Gastroesophageal sphincter (tissue), 4 donors: Measurements from ENCODE around the gene AP2B1. TPM values are rescaled to one million over a fixed set of nuclear protein-coding genes. Genes with fewer than 3 reads are reported as not detected.

Source experiments
- ATAC-seq: fragments of 150-250 bp; one replicate; pipeline ENCODE4 v1.9.1; 2016; ENCODE audit warnings: mild to moderate bottlenecking, moderate library complexity
- H3K27ac ChIP-seq, 4 donors: fragments of 200-600 bp; sonication (generic) in 3 of 4; 1 replicate in 3 of 4; 2 replicates in 1 of 4; pipeline ENCODE4 v1.5.1; 2016 to 2019
- H3K27me3 ChIP-seq: fragments of 200-600 bp; sonication (generic); one replicate; pipeline ENCODE4 v1.5.1; 2019
- H3K36me3 ChIP-seq, 2 donors: fragments of 200-600 bp; sonication (generic); one replicate each; pipeline ENCODE4 v1.5.1; 2019; ENCODE audit warnings: control low read depth in 1 of 2
- H3K4me1 ChIP-seq, 3 donors: fragments of 200-600 bp; sonication (generic); 1 replicate in 2 of 3; 2 replicates in 1 of 3; pipeline ENCODE4 v1.5.1; 2016 to 2019; ENCODE audit warnings: control low read depth in 2 of 3
- H3K4me3 ChIP-seq, 2 donors: fragments of 200-600 bp; sonication (generic); one replicate each; pipeline ENCODE4 v1.5.1; 2019; ENCODE audit warnings: mild to moderate bottlenecking in 1 of 2, moderate library complexity in 1 of 2
- H3K9me3 ChIP-seq, 3 donors: fragments of 200-600 bp; sonication (generic); one replicate each; pipeline ENCODE4 v1.5.1; 2017 to 2019; ENCODE audit warnings: control low read depth in 2 of 3
- CTCF ChIP-seq, 4 experiments: fragments of 200-600 bp in 2 of 4; fragments of 450-650 bp in 2 of 4; sonication (generic) in 1 of 4; IDR thresholded peaks; one replicate each; pipeline ENCODE4 v1.5.1; 2017 to 2019; ENCODE audit warnings: antibody characterized with exemption in 4 of 4, mild to moderate bottlenecking in 2 of 4, moderate library complexity in 2 of 4
- EP300 ChIP-seq: sonication (generic); formaldehyde crosslinking; IDR thresholded peaks from one replicate; pipeline ENCODE4 v1.6.1; 2017; ENCODE audit warnings: antibody characterized with exemption, mild to moderate bottlenecking
- POLR2A ChIP-seq, 2 donors: fragments of 450-650 bp; IDR thresholded peaks; one replicate each; pipeline ENCODE4 v1.6.1; 2017; ENCODE audit warnings: antibody characterized with exemption in 2 of 2, mild to moderate bottlenecking in 2 of 2, moderate library complexity in 1 of 2
- POLR2AphosphoS5 ChIP-seq: sonication (generic); formaldehyde crosslinking; IDR thresholded peaks from one replicate; pipeline ENCODE4 v1.6.1; 2017; ENCODE audit warnings: antibody characterized with exemption
- WGBS, 2 donors: methylation state at CpG; one replicate each; pipeline ENCODE4 v1.1.5; 2018; ENCODE audit warnings: low coverage in 1 of 2; 5-methylcytosine and 5-hydroxymethylcytosine counted together
- total RNA-seq, 4 donors: library from RNA; depleted of rRNA; stranded (reverse); fragments of >200 nt; gene quantifications; one replicate each; pipeline ENCODE4 v1.1.0, GENCODE V29; 2016

The AP2B1 gene
- total RNA-seq, 4 donors from 2014 or later = 104 to 383 (median 185) TPM

GRCh38 chr17:35752945-35753764 is 166.0 kb downstream of the AP2B1 start, which contains the start of gene GAS2L2:
GAS2L2 (minus strand) TSS chr17:35753239; CDS start chr17:35752850, 389 bp downstream.
- peak within 1 kb of the TSS in 2 of 4 donors; percentile 3 to 64 for H3K27ac ChIP-seq
- WGBS, 2 donors = 40 to 71% methylated on average over 1 to 3 of the region's 9 CpGs

DNA sequence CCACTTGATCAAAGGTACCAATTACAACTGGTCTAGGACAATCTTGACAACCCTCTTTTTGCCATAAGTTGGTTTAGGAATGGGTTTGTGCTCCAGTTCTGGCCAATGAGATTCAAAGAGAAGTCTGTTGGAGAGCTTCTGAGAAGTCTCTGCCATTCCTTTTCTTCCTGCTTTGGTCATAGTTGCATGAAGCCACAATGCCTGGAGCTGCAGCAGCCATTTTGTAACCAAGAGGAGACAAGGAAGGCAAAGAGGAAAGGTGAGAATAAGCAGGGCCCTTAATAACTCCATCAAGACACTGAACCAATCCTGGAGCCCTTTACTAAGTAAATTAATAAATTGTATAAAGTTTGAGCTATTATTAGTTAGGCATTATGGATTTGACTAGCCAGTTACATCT is 170.1 kb downstream of the AP2B1 start:
- TF ChIP-seq POLR2AphosphoS5 (no peak), EP300 (no peak), POLR2A (IDR thresholded peaks at IDR 0.05) (no peak), CTCF (IDR thresholded peaks at IDR 0.05) (no peak)
- Histone ChIP-seq H3K36me3 (no peaks in the 10 kb centered on the region), H3K27ac (no peak overlapping the region), H3K9me3 (no peaks in the 10 kb centered on the region), H3K4me3 (no peak overlapping the region), H3K4me1 (peaks cover 0 to 12% (median 11%) of the 10 kb centered on the region in 3 donors), H3K27me3 (no peaks in the 10 kb centered on the region)
- no peak for ATAC-seq

More at GRCh38 chr17:35752945-35753764, 166.0 kb downstream of the AP2B1 start, which contains the start of gene GAS2L2:
- H3K4me1 ChIP-seq = peaks cover 0 to 44% (median 16%) of the 10 kb centered on the region in 3 donors
- no peak for ATAC-seq
- H3K36me3 ChIP-seq = no peaks in the 10 kb centered on the region
- peak within 1 kb of the TSS in 1 of 2 donors; percentile 23 for H3K4me3 ChIP-seq
- no peaks in the 10 kb centered on the region for H3K9me3 ChIP-seq
- TF ChIP-seq EP300 (no peak), POLR2AphosphoS5 (no peak), CTCF (IDR thresholded peaks at IDR 0.05) (no peak), POLR2A (IDR thresholded peaks at IDR 0.05) (no peak)
- H3K27me3 ChIP-seq = peaks cover 25% of the 10 kb centered on the region

DNA sequence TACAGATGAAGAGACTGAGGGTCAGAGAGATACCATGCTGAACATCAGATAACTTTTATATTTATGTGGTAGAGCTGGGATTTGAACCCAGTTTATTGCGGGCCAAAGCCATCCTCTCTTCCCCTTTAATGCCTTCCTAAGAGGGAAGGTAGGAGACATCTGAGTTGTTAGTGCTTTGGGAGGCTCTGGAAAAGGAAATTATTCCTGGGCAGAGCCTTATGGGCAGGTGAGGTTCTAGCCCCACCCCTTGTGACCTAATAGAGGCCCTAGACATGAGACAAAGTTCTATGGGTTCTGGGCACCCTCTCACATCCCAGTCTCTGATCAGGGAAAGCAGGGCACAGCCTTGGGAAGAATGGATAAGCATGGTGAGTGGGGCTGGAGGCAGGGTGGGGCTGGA is 173.5 kb downstream of the AP2B1 start, which contains the start of gene C17orf50:
Gene C17orf50 (plus strand): TSS at position 301 of the 400 bp plus-strand sequence. CDS start 55 bp downstream, at position 356.
- no peak for ATAC-seq
- Histone ChIP-seq H3K27ac (no peak within 1 kb of the TSS), H3K4me3 (no peak within 1 kb of the TSS), H3K4me1 (peaks cover 0 to 22% (median 17%) of the 10 kb centered on the region in 3 donors), H3K9me3 (no peaks in the 10 kb centered on the region), H3K27me3 (no peaks in the 10 kb centered on the region), H3K36me3 (no peaks in the 10 kb centered on the region)
- TF ChIP-seq CTCF (IDR thresholded peaks at IDR 0.05) (no peak), POLR2A (IDR thresholded peaks at IDR 0.05) (no peak), POLR2AphosphoS5 (no peak), EP300 (no peak)
- WGBS, 2 donors = 100% methylated on average over 1 of the region's 1 CpG; no CpG with 5 or more reads in 1 of the 2 donors

DNA sequence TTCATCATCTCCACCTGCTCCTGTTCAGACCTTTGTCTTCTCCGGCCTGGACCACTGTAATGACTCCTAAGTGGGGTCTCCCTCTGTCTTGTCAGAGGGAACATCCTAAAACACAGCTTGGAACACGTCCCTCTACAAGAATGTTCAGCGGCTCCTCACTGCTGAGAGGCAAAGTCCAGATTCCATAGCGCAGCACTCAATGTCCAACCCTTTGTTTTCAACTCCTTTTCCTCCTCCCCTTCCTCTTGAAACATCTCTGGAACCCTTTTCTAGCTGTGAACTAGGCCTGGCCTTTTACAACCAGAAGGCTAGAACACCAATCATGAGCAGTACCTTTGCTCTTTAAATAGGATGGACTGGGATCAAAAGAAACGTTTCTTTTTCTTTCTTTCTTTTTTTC is 174.5 kb downstream of the AP2B1 start:
- Histone ChIP-seq H3K4me3 (no peak overlapping the region), H3K36me3 (no peaks in the 10 kb centered on the region), H3K27ac (no peak overlapping the region), H3K9me3 (no peaks in the 10 kb centered on the region), H3K4me1 (peaks cover 0 to 32% (median 18%) of the 10 kb centered on the region in 3 donors), H3K27me3 (no peaks in the 10 kb centered on the region)
- no peak for ATAC-seq
- WGBS, 2 donors = 90 to 91% methylated on average over 4 to 5 of the region's 5 CpGs
- TF ChIP-seq CTCF (IDR thresholded peaks at IDR 0.05) (no peak), POLR2A (IDR thresholded peaks at IDR 0.05) (no peak), EP300 (no peak), POLR2AphosphoS5 (no peak)

DNA sequence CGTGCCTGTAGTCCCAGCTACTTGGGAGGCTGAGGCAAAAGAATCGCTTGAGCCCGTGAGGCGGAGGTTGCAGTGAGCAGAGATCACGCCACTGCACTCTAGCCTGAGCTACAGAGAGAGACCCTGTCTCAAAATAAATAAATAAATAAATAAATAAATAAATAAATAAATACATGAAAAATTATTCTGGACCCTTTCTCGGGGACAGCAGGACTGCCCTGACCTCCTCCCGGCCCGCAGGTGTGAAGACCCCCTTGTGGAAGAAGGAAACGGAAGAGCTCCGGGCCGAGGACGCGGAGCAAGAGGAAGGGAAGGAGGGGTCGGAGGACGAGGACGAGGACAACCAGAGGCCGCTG is 176.6 kb downstream of the AP2B1 start:
- H3K27me3 ChIP-seq = no peaks in the 10 kb centered on the region
- no peak for ATAC-seq
- peak overlapping the region in 1 of 2 donors; percentile 57 for H3K4me3 ChIP-seq
- H3K36me3 ChIP-seq = no peaks in the 10 kb centered on the region
- H3K4me1 ChIP-seq = peaks cover 0 to 45% (median 18%) of the 10 kb centered on the region in 3 donors
- WGBS, 2 donors = 15% methylated on average over 12 of the region's 17 CpGs; no CpG with 5 or more reads in 1 of the 2 donors
- peak overlapping the region in 3 of 4 donors; percentile 54 to 73 (median 68) for H3K27ac ChIP-seq
- TF ChIP-seq POLR2A (IDR thresholded peaks at IDR 0.05) = no peak
- no peak for TF ChIP-seq POLR2AphosphoS5
- no peak for TF ChIP-seq CTCF (IDR thresholded peaks at IDR 0.05)
- TF ChIP-seq EP300 = no peak
- no peaks in the 10 kb centered on the region for H3K9me3 ChIP-seq
